Nephron (organoid): ENCODE measurements around the gene CELF2.

Source experiments
- H3K27ac Mint-ChIP-seq, 3 experiments: 2 replicates each; pipeline ENCODE4 v1.8.0; 2020; ENCODE audit warnings: mixed read lengths in 3 of 3, mild to moderate bottlenecking in 2 of 3, moderate library complexity in 1 of 3
- H3K27me3 Mint-ChIP-seq: 2 replicates; pipeline ENCODE4 v1.8.0; 2021; ENCODE audit warnings: low read depth, mild to moderate bottlenecking, moderate library complexity, mixed read lengths
- H3K36me3 Mint-ChIP-seq: 2 replicates; pipeline ENCODE4 v1.8.0; 2020; ENCODE audit warnings: low read depth, mixed read lengths
- H3K4me1 Mint-ChIP-seq: 2 replicates; pipeline ENCODE4 v1.8.0; 2020; ENCODE audit warnings: mixed read lengths
- H3K4me3 Mint-ChIP-seq, 3 experiments: 2 replicates each; pipeline ENCODE4 v1.8.0; 2020; ENCODE audit warnings: mild to moderate bottlenecking in 3 of 3, mixed read lengths in 3 of 3, moderate library complexity in 2 of 3
- H3K9me3 Mint-ChIP-seq: 2 replicates; pipeline ENCODE4 v1.8.0; 2020; ENCODE audit warnings: mixed read lengths
- TF ChIP-seq, protein P1 (sequence below), 3 experiments: fragments of 200-600 bp; sonication (generic); IDR thresholded peaks; one replicate each; pipeline ENCODE4 v1.5.0; 2021; ENCODE audit warnings: antibody characterized with exemption in 3 of 3; ENCODE audit not compliant: unreplicated experiment in 3 of 3

The CELF2 gene

DNA sequence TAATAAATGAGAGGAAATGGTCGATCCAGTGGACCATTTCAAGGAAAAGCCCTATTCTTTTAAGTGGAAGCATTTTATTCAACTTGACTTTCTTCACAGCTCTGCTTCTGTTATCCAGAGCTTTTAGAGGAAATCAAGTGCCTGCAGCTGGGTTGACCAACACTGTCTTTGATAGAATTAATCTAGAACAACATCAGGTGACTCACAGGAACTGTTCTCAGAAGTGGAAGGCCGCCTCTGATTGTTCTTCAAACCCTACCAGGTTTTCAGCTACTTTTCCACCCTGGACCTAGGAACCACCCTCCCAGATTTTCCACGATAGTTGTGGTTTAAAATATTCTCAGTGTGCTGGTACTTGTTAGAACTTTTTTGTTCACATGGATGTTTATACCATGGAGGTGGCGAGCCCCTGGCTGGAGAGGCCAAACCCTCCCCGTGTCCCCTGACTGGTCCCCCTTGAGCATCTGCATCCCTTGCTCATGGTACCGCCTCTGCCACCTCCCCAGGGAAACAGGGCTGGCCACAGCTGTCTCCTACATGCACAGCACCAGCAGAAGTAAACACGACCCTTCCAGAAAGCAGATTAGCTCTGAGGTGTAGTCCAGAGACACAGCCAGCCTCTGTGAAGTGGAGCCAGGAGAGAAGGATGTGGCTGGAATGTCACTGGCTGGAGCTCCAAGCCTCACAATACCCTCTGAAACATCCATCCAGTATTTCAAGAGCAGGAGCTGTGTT lies 300.4 kb downstream of the CELF2 start:
- Mint-ChIP-seq H3K27me3 (no peaks in the 10 kb centered on the region), H3K4me1 (peaks cover 31% of the 10 kb centered on the region), H3K4me3 (no peak overlapping the region)

DNA sequence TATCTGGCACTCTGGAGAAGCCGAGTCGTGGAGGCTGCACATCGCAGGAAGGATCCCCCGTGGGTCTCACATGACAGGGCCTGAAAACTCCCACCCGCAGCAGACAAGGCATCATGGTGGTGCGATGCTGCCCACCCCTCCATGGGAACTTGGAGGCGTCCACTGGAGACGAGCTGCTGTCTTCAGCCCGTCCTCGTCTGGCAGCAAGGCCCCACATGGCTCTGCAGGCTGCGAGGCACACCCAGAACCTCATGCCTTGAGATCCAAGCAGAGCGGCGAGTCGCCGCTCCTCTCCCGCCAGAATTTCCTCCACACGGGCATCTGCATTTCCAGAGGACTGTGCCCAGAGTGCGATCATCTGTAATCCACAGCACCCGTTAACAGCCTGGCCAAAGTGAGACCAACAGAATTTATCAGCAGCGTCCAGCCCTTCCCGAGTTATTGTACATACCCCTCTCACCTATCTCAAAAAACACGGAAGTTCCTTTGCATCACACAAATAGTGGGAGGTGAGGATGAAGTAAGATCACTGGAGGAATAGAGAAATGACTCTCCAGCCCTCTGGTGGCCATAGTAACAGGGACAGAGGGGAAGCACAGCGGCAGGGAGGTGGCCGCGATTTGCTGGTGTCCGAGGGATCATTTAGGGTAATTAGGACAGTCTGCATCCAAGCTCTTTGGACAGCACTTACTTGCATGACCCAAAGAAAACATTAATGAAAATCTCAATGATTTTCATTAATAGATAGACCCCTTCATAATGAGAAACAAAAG lies 301.3 kb downstream of the CELF2 start:
- Mint-ChIP-seq H3K27me3 (no peaks in the 10 kb centered on the region), H3K4me3 (no peak overlapping the region), H3K27ac (no peak overlapping the region), H3K36me3 (peaks cover 34% of the 10 kb centered on the region), H3K9me3 (no peaks in the 10 kb centered on the region), H3K4me1 (peaks cover 24% of the 10 kb centered on the region)
- TF ChIP-seq, protein P1, sequence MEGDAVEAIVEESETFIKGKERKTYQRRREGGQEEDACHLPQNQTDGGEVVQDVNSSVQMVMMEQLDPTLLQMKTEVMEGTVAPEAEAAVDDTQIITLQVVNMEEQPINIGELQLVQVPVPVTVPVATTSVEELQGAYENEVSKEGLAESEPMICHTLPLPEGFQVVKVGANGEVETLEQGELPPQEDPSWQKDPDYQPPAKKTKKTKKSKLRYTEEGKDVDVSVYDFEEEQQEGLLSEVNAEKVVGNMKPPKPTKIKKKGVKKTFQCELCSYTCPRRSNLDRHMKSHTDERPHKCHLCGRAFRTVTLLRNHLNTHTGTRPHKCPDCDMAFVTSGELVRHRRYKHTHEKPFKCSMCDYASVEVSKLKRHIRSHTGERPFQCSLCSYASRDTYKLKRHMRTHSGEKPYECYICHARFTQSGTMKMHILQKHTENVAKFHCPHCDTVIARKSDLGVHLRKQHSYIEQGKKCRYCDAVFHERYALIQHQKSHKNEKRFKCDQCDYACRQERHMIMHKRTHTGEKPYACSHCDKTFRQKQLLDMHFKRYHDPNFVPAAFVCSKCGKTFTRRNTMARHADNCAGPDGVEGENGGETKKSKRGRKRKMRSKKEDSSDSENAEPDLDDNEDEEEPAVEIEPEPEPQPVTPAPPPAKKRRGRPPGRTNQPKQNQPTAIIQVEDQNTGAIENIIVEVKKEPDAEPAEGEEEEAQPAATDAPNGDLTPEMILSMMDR (IDR thresholded peaks at IDR 0.05; ENCODE audit: unreplicated experiment in 3 of 3) = no peak

More for the DNA sequence above, 300.4 kb downstream of the CELF2 start:
- Mint-ChIP-seq H3K27ac (no peak overlapping the region), H3K9me3 (no peaks in the 10 kb centered on the region), H3K36me3 (peaks cover 40% of the 10 kb centered on the region)
- TF ChIP-seq, protein P1 (IDR thresholded peaks at IDR 0.05; ENCODE audit: unreplicated experiment in 3 of 3) = no peak

GRCh38 chr10:11319990-11320602 lies 302.4 kb downstream of the CELF2 start:
- Mint-ChIP-seq H3K4me3 (no peak overlapping the region), H3K27ac (no peak overlapping the region), H3K36me3 (peaks cover 26% of the 10 kb centered on the region), H3K9me3 (no peaks in the 10 kb centered on the region), H3K27me3 (no peaks in the 10 kb centered on the region), H3K4me1 (peaks cover 14% of the 10 kb centered on the region)
- TF ChIP-seq, protein P1 (IDR thresholded peaks at IDR 0.05; ENCODE audit: unreplicated experiment in 3 of 3) = no peak

DNA sequence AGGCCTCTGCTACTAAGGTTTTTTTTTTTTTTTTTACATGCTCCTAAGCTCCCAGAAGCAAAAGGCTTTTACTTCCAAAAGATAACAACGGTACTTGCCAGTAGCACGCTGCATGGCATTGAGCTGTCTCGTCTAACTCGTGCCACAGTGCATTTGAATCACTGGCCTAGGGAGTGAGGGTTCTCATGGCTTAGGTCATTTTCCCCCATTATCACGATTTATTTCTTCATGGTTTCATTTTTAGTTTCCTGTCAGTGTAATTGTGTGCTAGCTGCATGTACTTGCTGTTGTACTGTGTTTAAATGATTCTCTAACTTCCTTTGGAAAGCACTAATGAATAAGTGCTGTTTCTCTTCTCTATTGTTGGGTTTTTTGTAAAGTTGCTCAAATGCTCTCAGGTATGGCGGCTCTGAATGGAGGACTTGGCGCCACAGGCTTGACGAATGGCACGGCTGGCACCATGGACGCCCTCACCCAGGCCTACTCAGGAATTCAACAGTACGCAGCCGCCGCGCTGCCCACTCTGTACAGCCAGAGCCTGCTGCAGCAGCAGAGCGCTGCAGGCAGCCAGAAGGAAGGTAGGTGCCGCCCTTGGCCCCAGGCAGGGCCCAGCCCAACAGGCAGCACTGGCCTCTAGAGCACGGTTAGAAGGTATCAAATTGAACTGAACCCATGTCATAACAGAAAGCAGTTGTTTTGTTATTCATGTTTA lies 303.3 kb downstream of the CELF2 start:
- Mint-ChIP-seq H3K36me3 (peaks cover 30% of the 10 kb centered on the region), H3K9me3 (no peaks in the 10 kb centered on the region), H3K27me3 (no peaks in the 10 kb centered on the region), H3K27ac (no peak overlapping the region), H3K4me3 (no peak overlapping the region), H3K4me1 (peaks cover 18% of the 10 kb centered on the region)
- TF ChIP-seq, protein P1 (IDR thresholded peaks at IDR 0.05; ENCODE audit: unreplicated experiment in 3 of 3) = no peak

- no peaks in the 10 kb centered on the region for H3K9me3 Mint-ChIP-seq
- H3K36me3 Mint-ChIP-seq = peaks cover 27% of the 10 kb centered on the region
- no peaks in the 10 kb centered on the region for H3K27me3 Mint-ChIP-seq
- H3K4me3 Mint-ChIP-seq = no peak overlapping the region
- no peak overlapping the region for H3K27ac Mint-ChIP-seq
- TF ChIP-seq, protein P1 (IDR thresholded peaks at IDR 0.05; ENCODE audit: unreplicated experiment in 3 of 3) = no peak
- H3K4me1 Mint-ChIP-seq = peaks cover 34% of the 10 kb centered on the region
These were observed 305.0 kb downstream of the CELF2 start for GRCh38 chr10:11322698-11323097.
